HG02938 (cell line): ENCODE results near the gene TBR1.
A peak's percentile ranks its signal among the peaks of the same experiment; 100 is the strongest.

ENCODE experiments used
- ATAC-seq: cut with Tn5 transposase; IDR thresholded peaks from one replicate; pipeline ENCODE4 v1.9.1; 2021; ENCODE audit warnings: mild to moderate bottlenecking, moderate library complexity; ENCODE audit not compliant: unreplicated experiment

The TBR1 gene

DNA sequence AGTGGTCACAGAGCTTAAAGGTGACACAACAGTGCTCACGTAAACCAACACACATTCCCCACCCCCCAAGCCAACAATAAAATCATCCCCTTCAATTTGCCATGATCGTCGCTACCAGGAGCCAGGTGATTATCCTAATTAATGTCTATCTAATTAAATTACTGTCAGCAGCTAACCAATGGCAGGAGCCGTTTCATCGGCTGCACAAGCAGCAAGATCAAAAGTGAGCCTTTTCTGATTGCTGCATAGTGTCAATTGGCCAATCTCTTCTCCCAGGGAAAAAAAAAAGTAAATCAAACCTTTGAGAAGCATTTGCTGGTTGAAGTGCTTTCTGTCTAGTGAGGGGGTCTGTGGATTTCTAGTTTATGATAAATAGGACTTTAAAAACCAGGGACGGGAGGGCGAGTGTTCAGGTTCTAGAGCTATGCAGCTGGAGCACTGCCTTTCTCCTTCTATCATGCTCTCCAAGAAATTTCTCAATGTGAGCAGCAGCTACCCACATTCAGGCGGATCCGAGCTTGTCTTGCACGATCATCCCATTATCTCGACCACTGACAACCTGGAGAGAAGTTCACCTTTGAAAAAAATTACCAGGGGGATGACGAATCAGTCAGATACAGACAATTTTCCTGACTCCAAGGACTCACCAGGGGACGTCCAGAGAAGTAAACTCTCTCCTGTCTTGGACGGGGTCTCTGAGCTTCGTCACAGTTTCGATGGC is at the start of gene TBR1:
Gene TBR1 (plus strand): TSS at position 311 of the 721 bp plus-strand sequence. CDS start 114 bp downstream, at position 425.
- no peak for ATAC-seq

DNA sequence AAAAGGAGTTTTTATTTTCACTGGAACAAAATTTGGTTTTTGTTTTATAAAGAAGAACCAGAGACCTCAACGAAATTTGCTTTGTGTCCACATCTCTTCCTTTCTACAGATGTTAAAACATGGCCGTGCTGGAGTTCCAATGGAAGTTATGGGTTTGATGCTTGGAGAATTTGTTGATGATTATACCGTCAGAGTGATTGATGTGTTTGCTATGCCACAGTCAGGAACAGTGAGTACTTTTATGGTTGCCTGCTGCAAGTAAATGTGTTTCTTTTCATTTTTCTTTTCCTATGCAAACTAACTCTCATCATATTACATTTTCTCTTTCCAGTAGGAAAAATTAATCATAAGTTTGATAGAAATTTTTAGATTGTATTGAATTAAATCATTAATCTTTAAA is 48.4 kb upstream of the TBR1 start:
- no peak for ATAC-seq

DNA sequence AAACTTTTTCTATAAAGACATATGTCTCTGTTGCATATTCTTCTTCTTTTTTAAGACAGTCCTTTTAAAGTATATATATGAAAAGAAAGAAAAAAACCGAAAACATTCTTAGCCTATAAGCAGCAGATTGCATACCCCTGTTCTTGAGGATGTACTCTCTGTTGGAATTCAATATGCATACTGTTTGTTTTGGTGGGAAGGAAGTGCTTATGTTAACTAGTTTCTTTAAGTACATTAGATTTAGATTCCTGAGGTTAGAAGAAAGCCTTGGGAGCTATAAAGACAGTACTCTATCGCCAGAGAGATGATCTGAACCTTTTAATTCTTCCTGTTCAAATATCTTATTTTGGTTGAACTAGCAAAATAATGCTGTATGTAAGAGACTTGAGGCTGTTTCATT is 46.8 kb upstream of the TBR1 start:
- no peak for ATAC-seq

DNA sequence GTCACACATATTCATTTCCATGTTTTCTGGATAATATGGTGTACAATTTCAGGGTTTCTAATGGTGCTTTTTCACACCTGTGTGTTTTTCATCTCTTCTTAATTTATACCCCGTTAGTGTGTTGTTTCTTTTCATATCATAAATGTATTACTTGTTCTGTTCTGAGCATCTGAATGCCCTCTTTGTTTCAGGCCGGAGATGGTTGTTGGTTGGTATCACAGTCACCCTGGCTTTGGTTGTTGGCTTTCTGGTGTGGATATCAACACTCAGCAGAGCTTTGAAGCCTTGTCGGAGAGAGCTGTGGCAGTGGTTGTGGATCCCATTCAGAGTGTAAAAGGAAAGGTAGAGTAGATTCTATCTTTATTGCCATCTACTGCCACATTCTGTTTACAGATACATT is 45.1 kb upstream of the TBR1 start:
- ATAC-seq, result no peak

DNA sequence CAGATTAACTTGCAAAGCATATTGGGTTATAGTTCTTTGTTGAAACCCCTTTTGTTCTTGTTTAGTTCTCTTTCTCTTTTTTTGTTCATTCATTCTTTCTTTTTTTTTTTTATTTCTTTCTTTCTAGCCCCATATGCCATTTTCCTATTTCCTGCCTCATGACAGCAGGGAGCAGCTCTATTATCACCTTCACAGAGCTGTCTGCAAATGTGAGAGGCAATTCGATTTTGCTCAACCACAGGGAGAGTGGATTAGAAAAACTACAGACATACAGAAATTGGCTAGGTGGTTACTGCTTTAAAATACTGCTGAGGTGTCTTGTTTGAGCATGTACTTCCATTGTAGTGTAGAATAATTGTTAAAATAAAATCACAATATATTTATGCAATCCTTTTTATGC is 44.2 kb upstream of the TBR1 start:
- no peak for ATAC-seq

DNA sequence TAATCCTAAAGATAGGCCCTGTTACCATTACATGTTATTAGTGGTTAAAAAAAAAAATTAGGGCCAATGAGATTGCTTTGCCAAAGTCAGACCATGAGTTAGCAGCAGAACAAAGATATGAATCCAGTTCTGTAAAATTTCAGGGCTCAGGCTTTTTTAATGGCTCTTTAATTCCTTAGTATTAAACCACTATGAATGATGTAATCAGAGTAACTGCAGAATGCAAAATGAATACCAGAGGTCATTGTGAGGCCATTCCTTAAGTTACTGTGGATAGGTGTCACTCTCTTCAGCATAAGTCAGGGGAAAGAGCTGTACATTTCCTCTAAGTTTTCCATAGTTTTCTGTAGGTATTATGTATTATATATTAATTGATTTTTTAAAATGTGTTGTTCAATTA is 42.2 kb upstream of the TBR1 start:
- no peak for ATAC-seq

DNA sequence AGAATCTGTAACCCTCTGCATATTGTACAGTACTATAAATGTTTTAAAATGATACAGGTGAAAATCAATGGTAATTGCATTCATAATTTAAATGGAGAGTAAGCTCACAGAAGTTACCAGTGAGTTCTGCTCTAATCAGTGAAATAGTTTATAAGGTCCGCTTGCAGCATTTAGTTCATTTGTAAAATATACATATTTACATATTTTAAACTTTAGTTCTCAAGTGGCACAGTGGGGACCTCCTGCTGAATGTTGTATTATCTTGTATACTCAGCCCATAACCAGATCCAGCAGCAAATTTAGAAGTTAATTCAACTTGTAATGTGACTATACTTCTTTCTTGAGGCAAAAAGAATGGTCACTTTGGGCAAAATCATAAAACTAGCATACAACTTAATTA is 41.7 kb upstream of the TBR1 start:
- ATAC-seq, result no peak

DNA sequence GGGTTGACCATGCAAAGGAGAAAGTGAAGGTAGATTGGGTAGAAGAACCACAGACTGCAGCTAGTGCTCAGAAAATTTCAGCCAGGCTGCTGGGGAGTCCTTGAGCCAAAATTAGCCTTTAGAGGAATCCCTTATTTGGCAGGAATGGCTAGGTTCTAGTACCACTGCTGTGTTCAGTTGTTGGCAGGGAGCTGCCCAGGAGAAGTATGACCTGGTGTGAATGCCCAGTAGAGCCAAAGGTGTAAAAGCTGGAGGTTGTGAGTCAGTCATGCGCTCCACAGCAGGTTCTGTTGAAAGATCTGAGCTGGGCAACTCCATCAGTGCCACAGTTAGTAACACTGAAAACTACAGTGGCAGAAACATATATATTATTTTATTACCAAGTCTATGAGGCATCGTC is 36.4 kb upstream of the TBR1 start:
- ATAC-seq, result no peak

DNA sequence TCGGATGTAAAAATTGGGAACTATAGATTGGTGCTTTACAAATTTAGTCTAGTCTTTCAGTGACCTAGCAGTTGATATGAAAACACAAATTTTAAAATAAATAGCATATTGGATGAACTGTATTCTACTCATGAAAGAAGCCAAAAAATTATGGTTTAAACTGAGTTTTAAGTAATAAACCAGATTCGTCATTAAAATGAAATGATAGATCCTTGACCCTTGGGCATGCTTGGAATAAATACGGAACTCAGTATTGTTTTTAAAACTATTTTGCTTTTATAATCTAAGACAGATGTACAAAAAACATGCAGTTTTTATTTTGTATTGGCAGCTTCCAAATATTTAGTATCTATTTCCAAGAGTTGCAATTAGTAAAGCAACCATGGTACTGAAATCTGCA is 34.6 kb upstream of the TBR1 start:
- no peak for ATAC-seq

DNA sequence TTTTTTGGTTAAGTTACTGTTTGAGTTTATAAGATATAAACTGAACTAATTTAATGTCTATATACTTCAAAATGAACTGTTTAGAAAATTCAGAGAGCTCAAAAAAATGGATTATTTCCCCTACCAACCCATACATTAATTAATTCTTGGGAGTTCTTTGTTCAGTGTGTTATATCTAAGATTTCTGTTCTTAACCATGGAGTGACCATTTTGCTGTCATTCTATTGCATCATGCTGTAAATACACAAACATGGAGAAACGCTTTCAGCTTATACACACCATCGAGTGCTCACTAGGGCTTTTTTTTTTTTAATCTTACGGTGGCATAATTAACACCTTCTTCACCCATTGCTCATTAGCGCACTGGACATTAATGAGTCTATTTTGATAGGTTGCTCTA is 33.4 kb upstream of the TBR1 start:
- ATAC-seq, result no peak

DNA sequence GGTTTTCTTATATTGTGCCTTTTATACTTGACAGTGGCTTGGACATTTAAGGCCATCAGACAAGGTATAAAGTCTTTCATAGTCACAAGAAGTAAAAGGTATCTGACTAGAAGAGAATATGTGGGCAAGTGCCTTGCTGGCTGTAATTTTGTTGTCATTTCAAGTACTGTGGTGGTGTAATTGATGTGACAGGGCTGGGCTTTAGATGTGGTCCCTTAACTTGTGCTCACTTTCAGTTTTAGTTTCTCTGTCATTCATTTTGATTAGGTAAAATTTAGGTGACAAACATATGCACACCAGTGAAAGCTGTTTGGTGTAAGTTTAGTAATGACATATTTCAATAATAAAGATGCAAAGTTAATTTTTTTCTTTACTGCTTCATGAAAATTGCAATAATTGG is 31.2 kb upstream of the TBR1 start:
- peak; percentile 84 for ATAC-seq

DNA sequence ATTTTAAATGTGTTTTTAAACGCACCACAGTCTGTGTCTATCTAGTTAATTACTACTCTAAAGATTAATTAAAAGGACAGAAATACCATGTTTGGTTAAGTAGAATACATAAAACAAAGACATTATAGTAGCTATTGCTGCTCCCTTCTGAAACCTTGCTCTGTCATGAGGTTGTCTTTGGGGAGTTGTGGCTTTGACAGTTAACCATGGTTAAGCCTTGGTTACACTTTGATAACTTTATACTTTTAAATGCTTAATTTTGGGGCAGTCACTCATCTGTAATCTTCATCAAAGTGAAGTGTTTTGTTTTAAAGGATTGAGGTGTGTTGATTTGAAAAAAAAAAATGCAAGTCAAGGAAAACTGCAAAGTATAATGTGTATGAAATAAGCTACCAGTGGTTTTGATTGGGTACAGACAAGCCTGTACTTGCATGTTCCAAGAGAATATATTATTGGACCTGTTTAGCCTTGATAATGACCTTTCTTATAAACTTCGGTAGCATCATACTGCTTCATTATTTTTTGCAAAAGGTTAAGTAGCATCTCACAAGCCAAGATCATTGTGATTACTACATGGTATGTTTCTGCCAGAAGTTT is 29.8 kb upstream of the TBR1 start:
- ATAC-seq, result peak; percentile 53

DNA sequence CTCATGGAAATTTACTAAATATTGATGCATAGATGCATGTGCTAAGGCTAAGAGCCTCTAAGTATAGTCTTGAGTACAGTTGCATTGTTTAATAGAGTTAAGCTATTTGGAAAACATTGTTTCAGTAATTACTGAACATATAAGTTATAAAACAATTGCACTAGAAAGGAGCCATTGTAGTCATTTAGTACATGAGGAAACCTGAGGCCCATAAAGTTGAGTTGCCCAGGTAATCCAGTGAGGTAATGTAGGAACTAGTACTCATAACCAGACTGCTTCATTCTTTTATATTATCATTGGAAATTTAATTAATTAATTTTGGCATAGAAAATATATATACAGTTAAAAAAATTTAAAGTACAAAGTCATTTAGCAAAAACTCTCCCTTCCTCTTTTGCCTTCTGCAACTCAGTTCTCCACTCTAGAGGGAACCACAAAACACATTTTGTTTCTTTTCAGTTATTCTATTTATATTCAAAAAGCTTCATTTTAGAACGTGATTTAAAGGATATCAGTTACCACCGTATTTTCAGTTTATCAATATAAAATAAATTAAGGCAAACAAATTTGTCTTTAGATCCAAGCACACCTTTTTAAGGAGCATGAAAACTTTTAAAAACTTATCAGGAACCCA is 27.8 kb upstream of the TBR1 start:
- peak; percentile 29 for ATAC-seq

DNA sequence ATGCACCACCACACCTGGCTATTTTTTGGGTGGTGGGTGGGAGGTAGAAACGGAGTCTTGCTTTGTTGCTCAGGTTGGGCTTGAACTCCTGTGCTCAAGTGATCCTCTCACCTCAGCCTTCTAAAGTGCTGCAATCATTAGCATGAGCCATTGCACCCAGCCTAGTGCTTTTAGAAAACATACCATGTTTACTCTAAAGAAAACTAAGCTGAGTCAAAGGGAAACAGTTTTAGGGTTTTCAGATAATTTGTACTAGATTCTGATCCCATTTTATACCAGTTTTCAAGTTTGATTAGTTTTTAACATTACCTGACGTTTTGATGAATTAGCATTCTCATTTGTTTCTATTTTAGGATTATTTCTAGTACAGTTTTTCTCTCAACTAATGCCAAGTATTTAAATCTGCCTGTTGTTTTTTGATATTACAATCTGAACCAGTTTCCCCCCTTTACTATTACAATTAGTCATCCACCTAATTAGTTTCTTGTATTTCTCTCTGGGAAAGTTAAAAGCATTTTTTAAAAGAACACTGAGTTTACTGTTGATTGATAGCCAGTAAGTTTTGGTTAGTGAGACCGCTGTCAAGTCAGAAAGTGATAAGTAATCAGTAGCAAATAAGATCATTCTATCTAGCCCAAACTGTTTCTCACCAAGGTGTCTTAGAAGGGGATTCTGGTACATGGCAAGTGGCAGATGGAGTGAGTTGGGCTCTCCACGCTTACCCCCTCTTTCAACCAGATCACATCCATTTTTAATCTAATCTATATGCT is 24.2 kb upstream of the TBR1 start:
- no peak for ATAC-seq

DNA sequence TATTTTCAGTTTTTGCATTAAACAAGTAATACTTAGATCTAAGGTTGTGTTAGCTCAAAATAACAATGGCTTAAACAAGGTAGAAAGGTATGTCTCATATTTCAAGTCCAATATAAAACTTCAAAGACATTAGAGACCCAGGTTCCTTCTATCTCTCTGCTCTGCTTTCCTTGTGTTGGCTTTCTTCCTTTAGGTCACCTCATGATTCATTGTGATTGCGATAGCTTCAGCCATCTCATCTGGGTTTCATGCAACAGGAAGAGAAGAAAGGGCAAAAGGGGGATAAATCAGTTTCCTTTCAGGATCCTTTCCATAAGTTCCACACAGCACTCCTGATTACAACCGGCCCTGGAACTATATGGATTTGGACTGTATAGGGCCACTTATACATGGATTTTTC is 16.0 kb upstream of the TBR1 start:
- ATAC-seq, result no peak

DNA sequence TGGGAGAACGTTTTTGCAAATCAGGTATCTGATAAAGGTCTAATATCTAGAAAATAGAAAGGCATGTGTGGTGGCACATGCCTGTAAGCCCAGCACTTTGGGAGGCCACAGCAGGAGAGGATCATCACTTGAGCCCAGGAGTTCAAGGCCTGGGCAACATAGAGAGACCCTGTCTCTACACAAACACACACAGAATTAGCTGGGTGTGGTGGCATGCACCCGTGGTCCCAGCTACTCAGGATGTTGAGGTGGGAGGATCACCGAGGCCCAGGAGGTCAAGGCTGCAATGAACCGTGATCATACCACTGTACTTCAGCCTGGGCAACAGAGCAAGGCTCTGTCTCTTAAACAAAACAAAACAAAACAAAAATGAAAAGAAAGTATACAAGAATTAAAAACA is 13.8 kb upstream of the TBR1 start:
- ATAC-seq, result no peak

DNA sequence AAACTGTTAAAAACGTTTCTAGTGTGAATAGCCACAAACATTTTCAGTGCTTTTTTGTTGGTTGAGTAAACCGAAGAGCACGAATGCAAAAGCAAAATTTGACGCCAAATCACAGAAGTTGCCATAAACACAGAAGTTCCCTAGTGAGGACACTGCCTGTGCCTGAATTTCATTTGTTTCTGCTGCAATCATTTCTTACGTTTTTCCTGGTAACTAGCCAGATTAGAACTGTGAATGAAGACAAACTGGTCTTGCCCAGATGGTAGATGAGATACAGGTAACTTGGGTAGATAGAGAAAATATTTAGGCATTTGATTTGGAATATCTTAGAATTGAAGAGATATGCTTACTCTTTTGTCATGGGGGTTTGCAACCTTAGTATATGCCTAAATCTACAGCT is 9.8 kb upstream of the TBR1 start:
- ATAC-seq, result no peak

DNA sequence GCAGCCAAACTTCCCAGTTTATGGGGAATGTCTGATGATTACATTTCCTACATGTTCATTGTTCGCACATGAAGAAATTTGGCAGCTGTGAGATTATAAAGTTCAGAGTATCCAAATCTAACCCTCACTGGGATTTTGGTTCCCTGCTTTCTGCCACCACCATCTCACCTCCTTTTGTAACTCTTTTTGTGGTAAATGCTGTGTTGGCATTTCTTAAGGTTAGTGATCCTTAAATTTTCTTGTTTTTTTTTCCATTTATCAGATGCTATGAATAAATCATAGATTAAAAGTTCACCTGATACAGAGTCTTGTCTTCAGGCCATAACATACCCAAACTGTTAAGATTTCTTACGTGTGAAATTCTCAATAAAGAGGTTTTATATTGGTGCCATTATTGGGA is 8.5 kb upstream of the TBR1 start:
- no peak for ATAC-seq

DNA sequence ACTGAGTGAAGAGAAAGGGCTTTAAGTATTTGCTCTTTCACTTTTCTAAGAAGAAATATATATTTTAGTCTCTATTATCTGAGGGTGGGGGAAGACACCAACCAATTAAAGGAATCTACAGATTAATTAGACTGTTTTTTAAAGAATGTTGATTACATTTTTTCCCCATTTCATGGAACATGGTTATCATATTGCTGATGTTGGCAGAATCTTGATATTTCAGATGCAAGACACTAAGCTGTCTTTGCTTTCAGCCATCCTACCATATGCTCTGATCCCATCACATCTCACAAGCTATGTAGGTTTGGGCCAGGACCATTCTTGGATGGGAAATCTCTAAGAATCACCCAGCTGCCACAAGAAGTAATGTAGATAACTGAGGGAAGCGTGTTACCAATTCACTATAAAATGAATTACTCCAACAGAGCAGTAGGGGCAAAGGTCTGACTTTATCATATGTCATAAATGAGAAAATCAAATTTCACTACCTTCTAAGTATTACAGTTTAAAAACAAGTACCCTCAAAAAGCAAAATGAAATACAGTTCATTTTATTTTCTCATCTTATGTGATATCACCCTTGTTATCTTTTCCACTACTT is 6.7 kb upstream of the TBR1 start:
- no peak for ATAC-seq

DNA sequence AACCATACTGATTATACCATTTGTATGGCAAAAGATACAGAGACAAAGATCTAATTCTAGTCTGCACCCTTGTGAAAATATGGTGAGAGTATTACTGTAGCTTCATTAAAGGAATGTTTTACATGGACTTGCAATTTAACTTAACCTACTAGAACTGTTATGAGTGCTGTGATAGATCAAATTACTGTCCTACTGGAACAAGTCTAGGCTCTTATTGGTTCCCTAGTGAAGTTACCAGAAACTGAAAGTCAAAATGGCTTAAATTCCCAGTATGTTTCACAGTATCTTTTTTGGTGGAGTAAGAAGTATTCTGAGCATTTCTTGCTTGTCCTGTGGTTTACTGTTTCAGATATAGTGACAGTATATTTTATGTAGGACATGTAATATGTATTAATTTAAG is 3.8 kb upstream of the TBR1 start:
- no peak for ATAC-seq
